GM15510 (cell line): ENCODE results near the gene NLRP4.

Experiments used
- POLR2A ChIP-seq: IDR thresholded peaks from 3 replicates; pipeline ENCODE4 v1.6.1; 2011; ENCODE audit warnings: borderline replicate concordance; ENCODE audit not compliant: insufficient read length; ENCODE audit errors: extremely low read depth

The NLRP4 gene

DNA sequence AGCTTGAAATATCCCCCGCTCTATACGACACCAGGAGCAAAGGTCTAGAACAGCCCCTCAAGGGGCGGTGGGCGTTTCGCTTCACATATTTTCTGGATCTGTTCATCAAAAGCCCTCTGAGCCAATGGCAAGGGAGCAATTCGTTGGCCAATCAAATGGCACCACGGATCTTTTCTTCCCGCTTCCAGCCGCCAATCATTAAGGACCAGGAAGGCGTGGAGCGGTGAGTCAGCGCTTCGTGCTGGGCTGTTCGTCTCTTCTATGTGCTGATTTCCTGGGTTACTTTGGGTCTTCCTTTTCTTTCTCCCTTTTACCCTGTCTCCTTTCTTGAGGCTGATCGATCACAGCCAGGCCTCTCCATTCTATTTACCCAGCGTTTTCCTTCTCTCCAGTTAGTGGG is at the start of gene NLRP4:
Gene NLRP4, plus strand, starts transcription at position 201 of the 400 bp plus-strand sequence. CDS start 15,541 bp downstream, outside the sequence.
- TF ChIP-seq POLR2A: no peak

GRCh38 chr19:55795021-55795420 is 41.3 kb upstream of the NLRP4 start:
- no peak for TF ChIP-seq POLR2A

GRCh38 chr19:55801416-55801815 is 34.9 kb upstream of the NLRP4 start:
- no peak for TF ChIP-seq POLR2A

DNA sequence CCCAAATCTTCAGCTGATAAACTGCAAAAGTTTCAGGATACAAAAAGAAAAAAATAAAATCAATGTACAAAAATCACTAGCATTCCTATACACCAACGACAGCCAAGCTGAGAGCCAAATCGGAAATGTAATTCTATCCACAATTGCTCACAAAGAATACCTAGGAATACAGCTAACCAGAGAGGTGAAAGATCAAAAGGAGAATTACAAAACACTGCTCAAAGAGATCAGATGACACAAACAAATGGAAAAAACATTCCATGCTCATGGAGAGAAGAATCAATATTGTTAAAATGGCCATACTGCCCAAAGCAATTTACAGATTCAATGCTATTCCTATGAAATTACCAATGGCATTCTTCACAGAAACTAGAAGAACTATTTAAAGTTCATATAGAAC is 34.1 kb upstream of the NLRP4 start:
- no peak for TF ChIP-seq POLR2A

DNA sequence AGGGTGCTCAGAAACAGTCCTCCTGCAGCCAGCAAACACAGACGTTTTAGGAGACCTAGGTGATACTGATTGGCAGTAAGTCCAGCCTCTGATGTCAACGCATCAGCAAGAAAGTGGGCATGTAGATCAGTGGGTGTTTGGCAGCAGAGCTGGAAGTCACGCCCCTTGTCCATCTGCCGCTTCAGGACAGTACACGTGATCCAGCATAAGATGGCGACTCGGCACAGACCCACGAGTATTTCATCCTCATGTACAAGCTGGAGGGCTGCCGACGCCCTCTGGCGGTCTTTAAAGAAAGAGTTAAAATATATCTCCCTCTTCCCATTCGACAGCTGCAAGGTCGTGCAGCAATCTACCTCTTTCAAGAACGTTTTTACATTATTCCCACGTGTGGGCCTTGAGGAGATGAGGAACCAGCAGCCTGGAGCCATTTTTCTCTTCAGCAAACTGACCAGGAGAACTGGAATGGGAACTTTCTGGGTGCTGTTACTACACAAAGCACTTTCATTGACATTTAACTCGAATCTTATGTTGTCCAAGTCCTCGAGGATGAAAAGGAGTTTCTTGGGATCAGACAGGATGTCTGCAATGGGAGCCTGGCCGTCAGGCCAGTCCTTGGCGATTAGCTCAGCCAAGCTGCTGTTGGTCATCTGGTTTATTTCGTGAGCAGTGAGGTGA is 26.8 kb upstream of the NLRP4 start:
- TF ChIP-seq POLR2A: no peak

GRCh38 chr19:55811340-55811739 is 25.0 kb upstream of the NLRP4 start:
- TF ChIP-seq POLR2A: no peak

- TF ChIP-seq POLR2A: no peak
Observed at GRCh38 chr19:55812449-55812848, 23.9 kb upstream of the NLRP4 start.

DNA sequence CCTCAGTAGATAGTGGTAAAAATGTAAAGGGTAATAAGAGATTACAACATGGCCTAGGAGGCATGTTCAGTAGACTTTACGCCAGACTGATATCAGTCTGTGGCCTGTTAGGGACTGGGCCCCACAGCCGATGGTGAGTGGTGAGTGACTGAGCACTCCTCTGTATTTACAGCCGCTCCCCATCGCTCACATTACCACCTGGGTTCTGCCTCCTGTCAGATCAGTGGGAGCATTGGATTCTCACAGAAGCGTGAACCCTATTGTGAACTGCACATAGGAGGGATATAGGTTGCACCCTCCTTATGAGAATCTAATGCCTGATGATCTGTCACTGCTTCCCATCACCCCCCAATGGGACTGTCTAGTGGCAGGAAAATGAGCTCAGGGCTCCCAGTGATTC is 22.4 kb upstream of the NLRP4 start:
- TF ChIP-seq POLR2A: no peak

- TF ChIP-seq POLR2A: no peak
Observed at GRCh38 chr19:55820037-55820436, 16.3 kb upstream of the NLRP4 start.

DNA sequence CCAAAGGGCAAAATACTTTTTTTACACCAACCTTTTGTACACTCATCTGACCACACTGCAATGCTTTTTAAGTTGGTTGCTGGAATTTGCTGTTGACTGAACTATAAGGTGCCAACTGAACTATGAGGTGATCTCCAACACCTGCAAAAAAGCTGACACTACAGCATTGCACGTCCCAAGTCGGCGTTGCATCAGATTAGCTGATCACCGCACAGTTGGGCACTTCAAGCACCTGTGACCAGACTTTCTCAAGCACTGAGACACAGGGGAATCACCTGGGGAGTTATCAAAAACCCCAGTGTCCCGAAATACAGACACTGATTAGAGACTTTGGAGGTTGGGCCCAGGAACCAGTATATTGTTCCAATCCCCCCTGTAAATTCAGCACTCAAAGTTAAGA is 5.7 kb upstream of the NLRP4 start:
- no peak for TF ChIP-seq POLR2A

GRCh38 chr19:55831846-55832245 is 4.5 kb upstream of the NLRP4 start, which contains the start of gene NLRP11:
Gene NLRP11 (minus strand): TSS chr19:55831999. CDS start chr19:55818174, 13,825 bp downstream.
- no peak for TF ChIP-seq POLR2A

DNA sequence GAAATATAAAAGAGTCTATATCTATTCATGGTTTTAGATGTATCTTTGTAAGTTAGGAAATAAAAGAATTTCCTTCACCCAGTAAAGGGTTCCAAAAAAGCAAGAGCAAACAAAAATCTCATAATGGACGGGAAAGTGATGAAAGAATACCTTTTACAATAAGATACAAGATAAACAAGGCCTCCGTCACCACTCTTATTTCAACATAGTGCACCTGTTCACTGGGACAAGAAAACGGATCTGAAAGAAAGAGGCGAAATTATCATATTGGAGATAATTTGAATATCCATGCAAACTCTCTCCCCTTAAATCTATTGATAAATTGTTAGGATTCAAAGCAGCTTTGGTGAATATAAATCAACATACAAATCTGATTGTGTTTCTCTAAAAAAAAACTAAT is 3.7 kb upstream of the NLRP4 start:
- no peak for TF ChIP-seq POLR2A

DNA sequence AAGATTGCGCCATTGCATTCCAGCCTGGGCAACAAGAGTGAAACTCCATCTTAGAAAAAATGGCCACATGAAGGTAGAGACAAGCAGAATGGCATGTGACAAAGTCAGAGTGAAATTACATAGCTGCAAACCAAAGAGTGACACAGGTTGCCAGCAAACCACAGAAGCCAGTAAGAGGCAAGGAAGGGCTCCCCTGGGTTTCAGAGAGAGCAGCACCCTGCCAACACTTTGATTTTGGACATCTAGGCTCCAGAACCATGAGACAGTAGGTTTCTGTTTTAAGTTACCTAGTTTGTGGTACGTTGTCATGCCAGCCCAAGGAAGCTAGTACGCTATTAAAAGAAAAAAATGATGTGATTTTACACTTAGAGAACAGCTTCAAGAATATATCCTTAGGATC is 1.9 kb downstream of the NLRP4 start:
- TF ChIP-seq POLR2A: no peak

GRCh38 chr19:55838906-55839305 is 2.6 kb downstream of the NLRP4 start:
- no peak for TF ChIP-seq POLR2A

- no peak for TF ChIP-seq POLR2A
Observed at GRCh38 chr19:55855160-55855559, 18.8 kb downstream of the NLRP4 start.

DNA sequence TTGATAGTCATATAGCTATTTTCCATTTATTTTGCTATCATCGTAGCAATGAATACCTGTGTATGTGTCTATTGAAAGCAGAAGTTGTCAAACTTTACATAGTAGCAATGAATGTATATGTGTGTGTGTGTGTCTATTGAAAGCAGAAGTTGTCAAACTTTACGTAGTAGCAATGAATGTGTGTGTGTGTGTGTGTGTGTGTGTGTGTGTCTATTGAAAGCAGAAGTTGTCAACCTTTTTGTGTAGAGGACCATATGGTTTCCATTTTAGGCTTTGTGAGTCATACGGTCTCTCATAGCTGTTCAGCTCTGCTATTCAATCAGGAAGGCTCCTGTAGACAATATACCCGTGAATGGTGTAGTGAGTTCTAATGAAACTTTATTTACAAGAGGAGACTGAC is 20.8 kb downstream of the NLRP4 start:
- no peak for TF ChIP-seq POLR2A

DNA sequence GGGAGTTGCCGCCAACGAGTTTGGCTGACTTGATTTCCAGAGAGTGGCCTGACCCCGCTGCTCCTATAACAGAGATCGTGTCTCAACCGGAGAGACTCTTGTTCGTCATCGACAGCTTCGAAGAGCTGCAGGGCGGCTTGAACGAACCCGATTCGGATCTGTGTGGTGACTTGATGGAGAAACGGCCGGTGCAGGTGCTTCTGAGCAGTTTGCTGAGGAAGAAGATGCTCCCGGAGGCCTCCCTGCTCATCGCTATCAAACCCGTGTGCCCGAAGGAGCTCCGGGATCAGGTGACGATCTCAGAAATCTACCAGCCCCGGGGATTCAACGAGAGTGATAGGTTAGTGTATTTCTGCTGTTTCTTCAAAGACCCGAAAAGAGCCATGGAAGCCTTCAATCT is 21.6 kb downstream of the NLRP4 start:
- no peak for TF ChIP-seq POLR2A
